ENCODE results near the gene THAP7. TPM values are rescaled to one million over a fixed set of nuclear protein-coding genes. Genes with fewer than 3 reads are reported as not detected.
A peak's percentile ranks its signal among the peaks of the same experiment; 100 is the strongest.

THAP7 gene
- total RNA-seq, 1 experiment from 2014 or later = 33.7 TPM

- Histone ChIP-seq H3K9me3 (ENCODE audit: low read length) (no peaks in the 10 kb centered on the region), H3K9ac (ENCODE audit: low read length) (no peak overlapping the region), H3K4me1 (ENCODE audit: low read length) (peaks cover 25% of the 10 kb centered on the region), H3K4me3 (ENCODE audit: low read length) (no peak overlapping the region), H3K27ac (ENCODE audit: low read length) (no peak overlapping the region), H2AFZ (ENCODE audit: low read length) (no peak overlapping the region), H3K4me2 (ENCODE audit: low read depth, low read length, poor library complexity, severe bottlenecking) (no peak overlapping the region), H3K79me2 (ENCODE audit: low read length) (no peaks in the 10 kb centered on the region), H4K20me1 (ENCODE audit: insufficient read depth, low read depth, low read length) (no peaks in the 10 kb centered on the region), H3K9me2 (replicated peaks; ENCODE audit: insufficient read depth, low read length) (no peaks in the 10 kb centered on the region), H3K27me3 (ENCODE audit: low read length) (no peaks in the 10 kb centered on the region), H3K36me3 (ENCODE audit: insufficient read depth, low read length) (no peaks in the 10 kb centered on the region)
- no peak for DNase-seq
Measured at GRCh38 chr22:21016644-21017420, 14.9 kb upstream of the THAP7 start.

- H3K79me2 ChIP-seq (ENCODE audit: low read length) = no peaks in the 10 kb centered on the region
Measured at GRCh38 chr22:21015466-21016006, 13.6 kb upstream of the THAP7 start.

GRCh38 chr22:21014726-21015465 is 13.0 kb upstream of the THAP7 start, which contains the start of gene P2RX6:
P2RX6 (plus strand) TSS chr22:21015165; CDS start chr22:21015175, 10 bp downstream.
- DNase-seq = peak; percentile 60
- peak within 1 kb of the TSS; percentile 68 for H3K4me3 ChIP-seq (ENCODE audit: low read length)
- peak within 1 kb of the TSS; percentile 70 for H3K9ac ChIP-seq (ENCODE audit: low read length)

More at GRCh38 chr22:21015466-21016006, 13.6 kb upstream of the THAP7 start:
- no peak for DNase-seq
- no peaks in the 10 kb centered on the region for H3K9me2 ChIP-seq (replicated peaks; ENCODE audit: insufficient read depth, low read length)
- H3K9ac ChIP-seq (ENCODE audit: low read length) = peak overlapping the region; percentile 61
- H3K27me3 ChIP-seq (ENCODE audit: low read length) = no peaks in the 10 kb centered on the region
- H3K4me3 ChIP-seq (ENCODE audit: low read length) = peak overlapping the region; percentile 68; the same call in 1 of the 2 replicates
- no peaks in the 10 kb centered on the region for H3K36me3 ChIP-seq (ENCODE audit: insufficient read depth, low read length)
- peak overlapping the region; percentile 53; the same call in 1 of the 2 replicates for H3K27ac ChIP-seq (ENCODE audit: low read length)
- peak overlapping the region; percentile 82 for H3K4me2 ChIP-seq (ENCODE audit: low read depth, low read length, poor library complexity, severe bottlenecking)
- no peaks in the 10 kb centered on the region for H3K9me3 ChIP-seq (ENCODE audit: low read length)
- peak overlapping the region; percentile 55; the same call in 1 of the 2 replicates for H2AFZ ChIP-seq (ENCODE audit: low read length)
- H4K20me1 ChIP-seq (ENCODE audit: insufficient read depth, low read depth, low read length) = no peaks in the 10 kb centered on the region
- peaks cover 25% of the 10 kb centered on the region for H3K4me1 ChIP-seq (ENCODE audit: low read length)

GRCh38 chr22:21014202-21014725 is 12.3 kb upstream of the THAP7 start:
- peak overlapping the region; percentile 55; the same call in 1 of the 2 replicates for H2AFZ ChIP-seq (ENCODE audit: low read length)

More at GRCh38 chr22:21014726-21015465, 13.0 kb upstream of the THAP7 start, which contains the start of gene P2RX6:
- peak within 1 kb of the TSS; percentile 55 for H2AFZ ChIP-seq (ENCODE audit: low read length)
- peak within 1 kb of the TSS; percentile 82 for H3K4me2 ChIP-seq (ENCODE audit: low read depth, low read length, poor library complexity, severe bottlenecking)
- no peaks in the 10 kb centered on the region for H4K20me1 ChIP-seq (ENCODE audit: insufficient read depth, low read depth, low read length)
- H3K4me1 ChIP-seq (ENCODE audit: low read length) = peaks cover 25% of the 10 kb centered on the region
- H3K36me3 ChIP-seq (ENCODE audit: insufficient read depth, low read length) = no peaks in the 10 kb centered on the region
- no peaks in the 10 kb centered on the region for H3K79me2 ChIP-seq (ENCODE audit: low read length)
- no peaks in the 10 kb centered on the region for H3K9me2 ChIP-seq (replicated peaks; ENCODE audit: insufficient read depth, low read length)
- H3K27ac ChIP-seq (ENCODE audit: low read length) = peak within 1 kb of the TSS; percentile 53
- H3K9me3 ChIP-seq (ENCODE audit: low read length) = no peaks in the 10 kb centered on the region
- H3K27me3 ChIP-seq (ENCODE audit: low read length) = no peaks in the 10 kb centered on the region

GRCh38 chr22:21013657-21014201 is 11.8 kb upstream of the THAP7 start:
- Histone ChIP-seq H3K27ac (ENCODE audit: low read length) (no peak overlapping the region), H3K4me2 (ENCODE audit: low read depth, low read length, poor library complexity, severe bottlenecking) (peak overlapping the region; percentile 82), H2AFZ (ENCODE audit: low read length) (0 out of 2 replicates have a peak overlapping the region, but pooled peaks have one; percentile 15)

More at GRCh38 chr22:21014202-21014725, 12.3 kb upstream of the THAP7 start:
- Histone ChIP-seq H4K20me1 (ENCODE audit: insufficient read depth, low read depth, low read length) (no peaks in the 10 kb centered on the region), H3K4me1 (ENCODE audit: low read length) (peaks cover 25% of the 10 kb centered on the region), H3K9me2 (replicated peaks; ENCODE audit: insufficient read depth, low read length) (no peaks in the 10 kb centered on the region), H3K4me2 (ENCODE audit: low read depth, low read length, poor library complexity, severe bottlenecking) (peak overlapping the region; percentile 82), H3K27me3 (ENCODE audit: low read length) (no peaks in the 10 kb centered on the region), H3K4me3 (ENCODE audit: low read length) (peak overlapping the region; percentile 68), H3K36me3 (ENCODE audit: insufficient read depth, low read length) (no peaks in the 10 kb centered on the region), H3K79me2 (ENCODE audit: low read length) (no peaks in the 10 kb centered on the region), H3K9me3 (ENCODE audit: low read length) (no peaks in the 10 kb centered on the region), H3K9ac (ENCODE audit: low read length) (peak overlapping the region; percentile 70), H3K27ac (ENCODE audit: low read length) (peak overlapping the region; percentile 53)
- peak; percentile 98 for DNase-seq

GRCh38 chr22:21012446-21013407 is 10.8 kb upstream of the THAP7 start:
- Histone ChIP-seq H3K27me3 (ENCODE audit: low read length) (no peaks in the 10 kb centered on the region), H3K4me3 (ENCODE audit: low read length) (no peak overlapping the region), H4K20me1 (ENCODE audit: insufficient read depth, low read depth, low read length) (no peaks in the 10 kb centered on the region), H3K9me2 (replicated peaks; ENCODE audit: insufficient read depth, low read length) (no peaks in the 10 kb centered on the region), H2AFZ (ENCODE audit: low read length) (no peak overlapping the region), H3K4me1 (ENCODE audit: low read length) (peaks cover 25% of the 10 kb centered on the region), H3K27ac (ENCODE audit: low read length) (no peak overlapping the region), H3K9me3 (ENCODE audit: low read length) (no peaks in the 10 kb centered on the region), H3K9ac (ENCODE audit: low read length) (0 out of 2 replicates have a peak overlapping the region, but pooled peaks have one; percentile 70), H3K36me3 (ENCODE audit: insufficient read depth, low read length) (no peaks in the 10 kb centered on the region), H3K4me2 (ENCODE audit: low read depth, low read length, poor library complexity, severe bottlenecking) (no peak overlapping the region), H3K79me2 (ENCODE audit: low read length) (no peaks in the 10 kb centered on the region)
- DNase-seq = no peak

More at GRCh38 chr22:21013657-21014201, 11.8 kb upstream of the THAP7 start:
- Histone ChIP-seq H3K4me1 (ENCODE audit: low read length) (peaks cover 25% of the 10 kb centered on the region), H3K9me3 (ENCODE audit: low read length) (no peaks in the 10 kb centered on the region), H3K79me2 (ENCODE audit: low read length) (no peaks in the 10 kb centered on the region), H3K4me3 (ENCODE audit: low read length) (peak overlapping the region; percentile 68), H3K27me3 (ENCODE audit: low read length) (no peaks in the 10 kb centered on the region), H3K9ac (ENCODE audit: low read length) (peak overlapping the region; percentile 70), H3K9me2 (replicated peaks; ENCODE audit: insufficient read depth, low read length) (no peaks in the 10 kb centered on the region), H3K36me3 (ENCODE audit: insufficient read depth, low read length) (no peaks in the 10 kb centered on the region), H4K20me1 (ENCODE audit: insufficient read depth, low read depth, low read length) (no peaks in the 10 kb centered on the region)
- no peak for DNase-seq

Data from Karpas-422 (cell line).